B cell (primary cell): ENCODE measurements around the gene GRM3. TPM values are rescaled to one million over a fixed set of nuclear protein-coding genes. Genes with fewer than 3 reads are reported as not detected.

Experiments
- ATAC-seq: fragments of 200-7000 bp; cut with Tn5 transposase; one replicate; pipeline ENCODE4 v1.10.0; 2021; ENCODE audit warnings: low read depth, mild to moderate bottlenecking, moderate number of reproducible peaks, moderate library complexity
- CTCF ChIA-PET: fragments of 350-600 bp; sonication (Branson Sonifier 250); formaldehyde crosslinking; loops from one replicate; lab custom pipeline; 2021; ENCODE audit warnings: antibody characterized with exemption, inconsistent platforms; lab: Charles Lee
- POLR2A ChIA-PET: fragments of 350-600 bp; sonication (Branson Sonifier 250); formaldehyde crosslinking; loops from one replicate; lab custom pipeline; 2021; ENCODE audit warnings: antibody characterized with exemption; lab: Charles Lee
- DNase-seq: peaks from one replicate; pipeline ENCODE4 v3.0.0; 2013
- H2AFZ ChIP-seq: 2 replicates; pipeline ENCODE4 v1.6.1; 2012; ENCODE audit warnings: mild to moderate bottlenecking, low read depth, low read length; ENCODE audit not compliant: insufficient read depth, poor library complexity, severe bottlenecking
- H3K27ac ChIP-seq, 2 donors: 1 replicate in 1 of 2; 2 replicates in 1 of 2; pipeline ENCODE4 v1.5.1; 2012 to 2013; ENCODE audit warnings: low read length in 2 of 2, mild to moderate bottlenecking in 2 of 2, moderate library complexity in 1 of 2
- H3K27me3 ChIP-seq, 4 experiments: fragments of 200-600 bp in 1 of 4; sonication (generic) in 1 of 4; replicated peaks in 1 of 4; 1 replicate in 2 of 4; 2 replicates in 2 of 4; pipeline versions ENCODE4 v1.6.1 to v1.7.0; 2013 to 2016; ENCODE audit warnings: low read length in 3 of 4, mild to moderate bottlenecking in 2 of 4, mixed read lengths in 1 of 4, moderate library complexity in 1 of 4; ENCODE audit not compliant: insufficient read depth in 4 of 4, control insufficient read depth in 3 of 4; ENCODE audit errors: control extremely low read depth in 1 of 4
- H3K36me3 ChIP-seq, 2 experiments: replicated peaks in 1 of 2; 1 replicate in 1 of 2; 2 replicates in 1 of 2; pipeline versions ENCODE4 v1.6.1 to v1.7.1; 2013; ENCODE audit warnings: low read length in 1 of 2; ENCODE audit not compliant: insufficient read depth in 2 of 2, control insufficient read depth in 1 of 2; ENCODE audit errors: control extremely low read depth in 1 of 2, extremely low read depth in 1 of 2
- H3K4me1 ChIP-seq, 2 donors: fragments of 200-600 bp in 1 of 2; sonication (generic) in 1 of 2; 1 replicate in 1 of 2; 2 replicates in 1 of 2; pipeline versions ENCODE4 v1.5.1 to v1.6.1; 2013 to 2017; ENCODE audit warnings: low read length in 2 of 2; ENCODE audit not compliant: control insufficient read depth in 2 of 2, insufficient read depth in 2 of 2
- H3K4me2 ChIP-seq: replicated peaks from 2 replicates; pipeline ENCODE3; 2012; ENCODE audit warnings: mild to moderate bottlenecking, low read depth, low read length; ENCODE audit not compliant: poor library complexity, severe bottlenecking
- H3K4me3 ChIP-seq, 5 experiments: fragments of 200-600 bp in 1 of 5; sonication (generic) in 1 of 5; 1 replicate in 3 of 5; 2 replicates in 2 of 5; pipeline versions ENCODE4 v1.5.1 to v1.7.0; 2011 to 2016; ENCODE audit warnings: low read length in 4 of 5, mild to moderate bottlenecking in 4 of 5, low read depth in 2 of 5, control low read depth in 1 of 5, moderate library complexity in 1 of 5; ENCODE audit not compliant: insufficient read depth in 1 of 5; ENCODE audit errors: control extremely low read depth in 1 of 5, extremely low read depth in 1 of 5
- H3K79me2 ChIP-seq: fragments of 200-600 bp; sonication (generic); one replicate; pipeline ENCODE4 v1.6.0; 2016; ENCODE audit warnings: low read length; ENCODE audit not compliant: control insufficient read depth, insufficient read depth
- H3K9ac ChIP-seq: fragments of 200-600 bp; sonication (generic); 2 replicates; pipeline ENCODE4 v1.6.1; 2017; ENCODE audit warnings: mild to moderate bottlenecking, low read length, moderate library complexity
- H3K9me3 ChIP-seq, 3 donors: one replicate each; pipeline versions ENCODE4 v1.6.1 to v1.7.1; 2013; ENCODE audit warnings: low read length in 2 of 3; ENCODE audit not compliant: control insufficient read depth in 2 of 3, insufficient read depth in 1 of 3; ENCODE audit errors: control extremely low read depth in 1 of 3
- H4K20me1 ChIP-seq: 2 replicates; pipeline ENCODE4 v1.6.0; 2012; ENCODE audit warnings: mild to moderate bottlenecking, low read length; ENCODE audit not compliant: insufficient read depth, control insufficient read depth, poor library complexity, severe bottlenecking
- H3K27ac Mint-ChIP-seq: one replicate; pipeline ENCODE4 v1.8.0; 2021; ENCODE audit warnings: mixed read lengths
- H3K27me3 Mint-ChIP-seq: one replicate; pipeline ENCODE4 v1.8.0; 2021; ENCODE audit warnings: mixed read lengths
- H3K4me1 Mint-ChIP-seq: one replicate; pipeline ENCODE4 v1.8.0; 2021; ENCODE audit warnings: mixed read lengths
- H3K4me3 Mint-ChIP-seq: one replicate; pipeline ENCODE4 v1.8.0; 2021; ENCODE audit warnings: mixed read lengths
- H3K9me3 Mint-ChIP-seq: one replicate; pipeline ENCODE4 v1.8.0; 2022; ENCODE audit warnings: mixed read lengths; ENCODE audit not compliant: insufficient read depth
- CTCF ChIP-seq: fragments of 200-600 bp; IDR thresholded peaks from one replicate; pipeline ENCODE4 v1.8.0; 2022; ENCODE audit warnings: antibody characterized with exemption, mild to moderate bottlenecking
- EZH2 ChIP-seq: IDR thresholded peaks from 2 replicates; pipeline ENCODE4 v1.6.1; 2012; ENCODE audit warnings: borderline replicate concordance, low read depth, mild to moderate bottlenecking, moderate library complexity, low read length; ENCODE audit not compliant: insufficient read depth, poor library complexity, severe bottlenecking
- WGBS: methylation state at CpG from one replicate; pipeline ENCODE4 v1.1.5; 2013; ENCODE audit warnings: missing lambda C conversion rate; ENCODE audit not compliant: insufficient coverage; 5-methylcytosine and 5-hydroxymethylcytosine counted together
- intact Hi-C: fragments of 100-400 bp; cut with micrococcal nuclease; formaldehyde crosslinking; loops from one replicate; pipeline ENCODE4 v1.10.0; 2022
- polyA plus RNA-seq: library from polyadenylated mRNA; depleted of rRNA; stranded (reverse); fragments of >200 nt; gene quantifications from 2 replicates; pipeline ENCODE4 v1.2.3, GENCODE V29; 2012
- total RNA-seq, 2 donors: library from RNA; stranded (reverse); fragments of 120-200 nt in 1 of 2; gene quantifications; 1 replicate in 1 of 2; 2 replicates in 1 of 2; pipeline versions ENCODE4 v1.2.3 to v1.2.4, GENCODE V29; 2013 to 2022

The GRM3 gene
- total and polyA plus RNA-seq, 2 donors (not counting 1 experiment from before 2014, with no cell fraction given) = not detected

GRCh38 chr7:86889501-86889900 lies 245.8 kb downstream of the GRM3 start:
- H3K79me2 ChIP-seq = no peaks in the 10 kb centered on the region
- H3K4me2 ChIP-seq = no peak overlapping the region
- no peak overlapping the region for H3K9ac ChIP-seq
- intact Hi-C loops = no loop called here
- DNase-seq (no peak), ATAC-seq (no peak)
- no peak overlapping the region for H3K27ac ChIP-seq
- H3K9me3 ChIP-seq = no peaks in the 10 kb centered on the region
- no peaks in the 10 kb centered on the region for H4K20me1 ChIP-seq
- peaks cover 7% of the 10 kb centered on the region for H3K4me1 Mint-ChIP-seq
- ChIA-PET CTCF (no interaction called here), POLR2A (no interaction called here)
- no peaks in the 10 kb centered on the region for H3K27me3 Mint-ChIP-seq
- H3K4me1 ChIP-seq = no peaks in the 10 kb centered on the region
- H3K27ac Mint-ChIP-seq = no peak overlapping the region
- H3K4me3 ChIP-seq = no peak overlapping the region
- no peaks in the 10 kb centered on the region for H3K36me3 ChIP-seq
- H3K27me3 ChIP-seq = no peaks in the 10 kb centered on the region
- no peak overlapping the region for H2AFZ ChIP-seq
- no peak overlapping the region for H3K4me3 Mint-ChIP-seq
- 100% methylated on average over 1 of the region's 3 CpGs for WGBS
- TF ChIP-seq EZH2 = no peak
- no peak for TF ChIP-seq CTCF
- no peaks in the 10 kb centered on the region for H3K9me3 Mint-ChIP-seq

- H3K4me1 ChIP-seq = no peaks in the 10 kb centered on the region
- no peaks in the 10 kb centered on the region for H3K9me3 ChIP-seq
- H2AFZ ChIP-seq = no peak overlapping the region
- no peaks in the 10 kb centered on the region for H3K27me3 ChIP-seq
- no CpG with 5 or more reads among the region's 2 CpGs for WGBS
- CTCF ChIA-PET = no interaction called here
- H3K36me3 ChIP-seq = no peaks in the 10 kb centered on the region
- Mint-ChIP-seq H3K9me3 (no peaks in the 10 kb centered on the region), H3K4me1 (no peaks in the 10 kb centered on the region), H3K4me3 (no peak overlapping the region), H3K27me3 (no peaks in the 10 kb centered on the region), H3K27ac (no peak overlapping the region)
- TF ChIP-seq CTCF (no peak), EZH2 (no peak)
- no peak for DNase-seq
- H3K4me3 ChIP-seq = no peak overlapping the region
- H4K20me1 ChIP-seq = no peaks in the 10 kb centered on the region
- H3K9ac ChIP-seq = no peak overlapping the region
- POLR2A ChIA-PET = no interaction called here
- intact Hi-C loops = no loop called here
- H3K79me2 ChIP-seq = no peaks in the 10 kb centered on the region
- ATAC-seq = no peak
- no peak overlapping the region for H3K4me2 ChIP-seq
- H3K27ac ChIP-seq = no peak overlapping the region
Measured at GRCh38 chr7:86898171-86898570, 254.5 kb downstream of the GRM3 start.
